OCI-LY7 (cell line): ENCODE results near the gene CLCF1. TPM values are rescaled to one million over a fixed set of nuclear protein-coding genes. Genes with fewer than 3 reads are reported as not detected.

ENCODE experiments used
- BruUV-seq: library from RNA; stranded (reverse); fragments of 400-500 nt; replicated peaks from 2 replicates; lab custom pipeline; 2021; lab: Mats Ljungman, UMichigan
- CTCF ChIA-PET: fragments of 300-600 bp; sonication (Branson Sonifier 250); formaldehyde crosslinking; loops from one replicate; lab custom pipeline; 2022; ENCODE audit warnings: antibody characterized with exemption; ENCODE audit not compliant: unreplicated experiment; lab: Charles Lee
- POLR2A ChIA-PET: fragments of 300-600 bp; sonication (Branson Sonifier 250); formaldehyde crosslinking; loops from one replicate; lab custom pipeline; 2022; ENCODE audit warnings: antibody characterized with exemption; lab: Charles Lee
- DNase-seq: peaks from one replicate; pipeline ENCODE4 v3.0.0-alpha.2; 2015; ENCODE audit warnings: low spot score
- H2AFZ ChIP-seq: fragments of 200-600 bp; sonication (generic), shearing (Covaris generic); 2 replicates; pipeline ENCODE4 v1.6.1; 2014; ENCODE audit warnings: mild to moderate bottlenecking, antibody characterized with exemption, low read length, moderate library complexity
- H3K27ac ChIP-seq: fragments of 200-600 bp; sonication (generic); 2 replicates; pipeline ENCODE4 v1.5.1; 2014; ENCODE audit warnings: mixed run types, low read depth, mild to moderate bottlenecking, moderate library complexity, low read length, inconsistent platforms; ENCODE audit not compliant: poor library complexity, severe bottlenecking
- H3K36me3 ChIP-seq: fragments of 200-600 bp; sonication (generic); 2 replicates; pipeline ENCODE4 v1.6.1; 2014; ENCODE audit warnings: mild to moderate bottlenecking, antibody characterized with exemption, low read length, moderate library complexity, mixed read lengths; ENCODE audit not compliant: insufficient read depth
- H3K4me1 ChIP-seq: fragments of 200-600 bp; sonication (generic); 2 replicates; pipeline ENCODE4 v1.5.1; 2014; ENCODE audit warnings: mild to moderate bottlenecking, low read length; ENCODE audit not compliant: insufficient read depth, poor library complexity, severe bottlenecking
- H3K4me2 ChIP-seq: fragments of 200-600 bp; sonication (generic); 2 replicates; pipeline ENCODE4 v1.6.1; 2014; ENCODE audit warnings: mild to moderate bottlenecking, low read length
- H3K4me3 ChIP-seq: fragments of 200-600 bp; sonication (generic); 2 replicates; pipeline ENCODE4 v1.5.1; 2014; ENCODE audit warnings: mild to moderate bottlenecking, low read depth, low read length; ENCODE audit not compliant: poor library complexity, severe bottlenecking
- H3K79me2 ChIP-seq: fragments of 200-600 bp; sonication (generic); 2 replicates; pipeline ENCODE4 v1.6.1; 2016; ENCODE audit warnings: low read depth, mild to moderate bottlenecking, low read length, moderate library complexity, mixed read lengths; ENCODE audit not compliant: insufficient read depth
- H3K9me2 ChIP-seq: fragments of 200-600 bp; sonication (generic); 2 replicates; pipeline ENCODE4 v1.6.1; 2016; ENCODE audit warnings: mild to moderate bottlenecking, low read length, mixed read lengths; ENCODE audit not compliant: insufficient read depth
- H3K9me3 ChIP-seq: fragments of 200-600 bp; sonication (generic); 2 replicates; pipeline ENCODE4 v1.6.1; 2014; ENCODE audit warnings: mild to moderate bottlenecking, mixed run types, low read length, mixed read lengths
- H4K20me1 ChIP-seq: fragments of 200-600 bp; sonication (generic); 2 replicates; pipeline ENCODE4 v1.6.1; 2014; ENCODE audit warnings: mild to moderate bottlenecking, antibody characterized with exemption, low read length, moderate library complexity, mixed read lengths; ENCODE audit not compliant: insufficient read depth
- CTCF ChIP-seq: fragments of 200-600 bp; sonication (generic); conservative IDR thresholded peaks from 2 replicates; pipeline ENCODE4 v1.5.1; 2014; ENCODE audit warnings: mild to moderate bottlenecking, antibody characterized with exemption, low read length, moderate library complexity, mixed read lengths
- EZH2phosphoT487 ChIP-seq: fragments of 200-600 bp; sonication (generic); IDR thresholded peaks from 2 replicates; pipeline ENCODE4 v1.6.1; 2018; ENCODE audit warnings: low read depth, borderline replicate concordance, mild to moderate bottlenecking, mixed run types, antibody characterized with exemption, low read length, moderate library complexity, mixed read lengths
- intact Hi-C: fragments of 100-400 bp; cut with micrococcal nuclease; formaldehyde crosslinking; loops from one replicate; pipeline ENCODE4 v1.10.0; 2022; ENCODE audit not compliant: unreplicated experiment
- total RNA-seq, 2 experiments: library from RNA; depleted of rRNA in 1 of 2; stranded (reverse); fragments of >200 nt in 1 of 2; shearing (Covaris generic) in 1 of 2; gene quantifications; 2 replicates each; pipeline ENCODE4 v1.2.3, GENCODE V29; 2014 to 2022

Gene CLCF1
- total RNA-seq, 2 experiments from 2014 or later = 0.34 to 0.35 TPM

DNA sequence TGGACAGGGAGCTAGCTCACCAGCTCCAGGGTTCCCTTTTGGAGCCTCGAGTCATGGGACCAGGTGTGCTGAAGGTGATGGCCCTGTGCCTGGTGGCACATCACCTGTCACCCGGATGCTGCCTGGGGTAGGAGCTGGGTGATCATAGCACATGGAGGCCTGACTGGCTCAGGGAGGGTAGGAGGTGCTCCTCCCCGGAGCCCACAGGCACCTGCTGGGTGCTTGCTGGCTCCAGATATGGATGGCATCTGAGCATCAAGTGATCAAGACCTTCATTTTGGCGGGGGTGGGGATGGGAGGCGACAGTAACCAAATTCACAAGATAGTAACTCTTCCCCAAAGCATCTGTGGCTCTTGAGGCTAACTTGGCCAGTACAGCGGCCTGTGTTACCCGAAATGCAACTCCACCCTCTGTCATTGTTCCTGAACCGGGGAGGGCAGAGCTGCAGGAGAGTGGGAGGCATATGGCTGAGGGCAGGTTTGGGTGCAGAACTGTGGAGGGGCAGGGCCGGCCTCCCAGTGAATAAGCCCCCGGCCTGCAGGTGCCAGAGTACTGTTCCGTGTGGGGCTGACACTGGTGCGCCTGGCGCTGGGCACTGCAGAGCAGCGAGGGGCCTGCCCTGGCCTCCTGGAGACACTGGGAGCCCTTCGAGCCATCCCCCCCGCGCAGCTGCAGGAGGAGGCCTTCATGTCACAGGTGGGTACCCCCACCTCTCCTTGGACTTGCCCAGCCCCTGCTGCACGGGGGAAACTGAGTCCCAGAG, 35.2 kb upstream of the CLCF1 start:
- Histone ChIP-seq H3K4me1 (peaks cover 88% of the 10 kb centered on the region), H3K9me2 (no peaks in the 10 kb centered on the region), H3K27ac (peak overlapping the region; percentile 97), H2AFZ (no peak overlapping the region), H3K36me3 (peaks cover 47% of the 10 kb centered on the region), H3K79me2 (peaks cover 36% of the 10 kb centered on the region; the same call in 1 of the 2 replicates), H3K9me3 (no peaks in the 10 kb centered on the region), H3K4me3 (peak overlapping the region; percentile 79), H3K4me2 (peak overlapping the region; percentile 73), H4K20me1 (no peaks in the 10 kb centered on the region)
- no peak for TF ChIP-seq EZH2phosphoT487
- TF ChIP-seq CTCF = no peak
- intact Hi-C loops = loop anchor here (2.0 to 10.0 kb wide), 4 partner anchors 28 to 236 kb away; partner anchors contain the start of genes PTPRCAP and TMEM134
- ChIA-PET CTCF (interaction anchor here (0.6 kb wide), 1 partner anchor 140 kb away, joined by 3 read pairs; no protein-coding TSS in a partner anchor), POLR2A (interaction anchor here (0.6 to 2.0 kb wide), 6 partner anchors 10 to 77 kb away, joined by 3 to 7 read pairs (median 3); partner anchors contain the start of gene RAD9A)
- BruUV-seq = no TSS peak
- DNase-seq = no peak

DNA sequence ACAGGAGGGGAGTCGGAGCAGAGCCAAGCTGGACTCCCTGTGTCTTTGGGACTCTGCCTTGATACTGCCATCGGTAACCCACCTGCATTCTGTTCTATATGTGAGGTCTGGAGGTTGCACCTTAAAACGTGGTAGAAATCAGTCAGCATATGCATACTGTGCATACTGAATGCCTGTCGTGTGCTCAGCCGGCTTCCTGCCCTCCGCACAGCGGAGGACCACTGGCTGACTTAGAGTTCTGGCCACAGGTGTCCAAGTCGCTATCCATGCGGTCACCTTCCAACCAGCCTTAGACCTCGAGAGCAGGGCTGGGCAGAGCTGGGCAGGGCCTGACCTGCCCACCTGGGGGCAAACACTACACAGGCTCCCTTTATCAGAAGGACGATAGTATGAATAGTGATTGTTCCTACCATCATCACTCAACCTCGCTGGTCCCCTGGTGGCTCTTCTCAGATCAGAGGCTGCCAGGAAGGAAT, 34.3 kb upstream of the CLCF1 start:
- peaks cover 47% of the 10 kb centered on the region for H3K36me3 ChIP-seq
- peak overlapping the region; percentile 73 for H3K4me2 ChIP-seq
- no peaks in the 10 kb centered on the region for H4K20me1 ChIP-seq
- H3K9me3 ChIP-seq = no peaks in the 10 kb centered on the region
- ChIA-PET CTCF (interaction anchor here (1.0 kb wide), 1 partner anchor 61 kb away, joined by 3 read pairs; the partner anchor contains the start of gene TMEM134), POLR2A (interaction anchor here (0.7 to 2.0 kb wide), 6 partner anchors 11 to 78 kb away, joined by 3 to 7 read pairs (median 4); partner anchors contain the start of gene PTPRCAP)
- H3K27ac ChIP-seq = peak overlapping the region; percentile 97
- no TSS peak for BruUV-seq
- no peak for TF ChIP-seq CTCF
- no peak for TF ChIP-seq EZH2phosphoT487
- no peaks in the 10 kb centered on the region for H3K9me2 ChIP-seq
- peaks cover 36% of the 10 kb centered on the region; the same call in 1 of the 2 replicates for H3K79me2 ChIP-seq
- H3K4me1 ChIP-seq = peaks cover 89% of the 10 kb centered on the region
- no peak overlapping the region for H2AFZ ChIP-seq
- no peak for DNase-seq
- peak overlapping the region; percentile 79 for H3K4me3 ChIP-seq
- intact Hi-C loops = loop anchor here (2.0 to 10.0 kb wide), 4 partner anchors 29 to 237 kb away; partner anchors contain the start of genes PTPRCAP and TMEM134
